NT2/D1 (cell line): ENCODE measurements around the gene HS6ST3.
"Not testable (repeated sequence)": the region's sequence is repeated elsewhere in the genome, so short reads cannot be mapped to it uniquely, and the experiment has no call there.

Experiments used
- SUZ12 ChIP-seq: IDR thresholded peaks from 2 replicates; pipeline ENCODE4 v1.6.1; 2011; ENCODE audit not compliant: insufficient read length, insufficient read depth; ENCODE audit errors: extremely low read depth
- YY1 ChIP-seq: IDR thresholded peaks from 2 replicates; pipeline ENCODE4 v1.6.1; 2011; ENCODE audit not compliant: insufficient read length, insufficient read depth
- ZNF274 ChIP-seq: IDR thresholded peaks from 2 replicates; pipeline ENCODE4 v1.6.1; 2011; ENCODE audit warnings: mild to moderate bottlenecking, low read depth, low read length

GRCh38 chr13:96051946-96052345 is 38.0 kb upstream of the HS6ST3 start:
- TF ChIP-seq SUZ12, ZNF274, YY1: not testable (repeated sequence)
